IgD-negative memory B cell (primary cell): ENCODE measurements around the gene ATP2A1. TPM values are rescaled to one million over a fixed set of nuclear protein-coding genes. Genes with fewer than 3 reads are reported as not detected.

Experiments used
- H3K27ac Mint-ChIP-seq, 3 donors: one replicate each; pipeline ENCODE4 v1.8.0; 2020 to 2022; ENCODE audit warnings: mild to moderate bottlenecking in 3 of 3, mixed read lengths in 3 of 3, moderate library complexity in 1 of 3
- H3K27me3 Mint-ChIP-seq: one replicate; pipeline ENCODE4 v1.8.0; 2021; ENCODE audit warnings: mixed read lengths
- H3K36me3 Mint-ChIP-seq: one replicate; pipeline ENCODE4 v1.8.0; 2020; ENCODE audit warnings: mild to moderate bottlenecking, mixed read lengths
- H3K4me1 Mint-ChIP-seq, 3 donors: one replicate each; pipeline ENCODE4 v1.8.0; 2020 to 2022; ENCODE audit warnings: mixed read lengths in 3 of 3, mild to moderate bottlenecking in 1 of 3
- H3K4me3 Mint-ChIP-seq, 4 donors: one replicate each; pipeline ENCODE4 v1.8.0; 2020 to 2022; ENCODE audit warnings: mild to moderate bottlenecking in 4 of 4, mixed read lengths in 4 of 4, moderate library complexity in 3 of 4
- H3K9me3 Mint-ChIP-seq, 3 donors: one replicate each; pipeline ENCODE4 v1.8.0; 2020 to 2021; ENCODE audit warnings: mixed read lengths in 3 of 3, mild to moderate bottlenecking in 1 of 3
- polyA plus RNA-seq: library from polyadenylated mRNA; unstranded; fragments of 300-500 nt; fragmentation: Illumina TruSeq; gene quantifications from one replicate; pipeline ENCODE4 v1.2.3, GENCODE V29; 2021

The ATP2A1 gene
- polyA plus RNA-seq: not detected

DNA sequence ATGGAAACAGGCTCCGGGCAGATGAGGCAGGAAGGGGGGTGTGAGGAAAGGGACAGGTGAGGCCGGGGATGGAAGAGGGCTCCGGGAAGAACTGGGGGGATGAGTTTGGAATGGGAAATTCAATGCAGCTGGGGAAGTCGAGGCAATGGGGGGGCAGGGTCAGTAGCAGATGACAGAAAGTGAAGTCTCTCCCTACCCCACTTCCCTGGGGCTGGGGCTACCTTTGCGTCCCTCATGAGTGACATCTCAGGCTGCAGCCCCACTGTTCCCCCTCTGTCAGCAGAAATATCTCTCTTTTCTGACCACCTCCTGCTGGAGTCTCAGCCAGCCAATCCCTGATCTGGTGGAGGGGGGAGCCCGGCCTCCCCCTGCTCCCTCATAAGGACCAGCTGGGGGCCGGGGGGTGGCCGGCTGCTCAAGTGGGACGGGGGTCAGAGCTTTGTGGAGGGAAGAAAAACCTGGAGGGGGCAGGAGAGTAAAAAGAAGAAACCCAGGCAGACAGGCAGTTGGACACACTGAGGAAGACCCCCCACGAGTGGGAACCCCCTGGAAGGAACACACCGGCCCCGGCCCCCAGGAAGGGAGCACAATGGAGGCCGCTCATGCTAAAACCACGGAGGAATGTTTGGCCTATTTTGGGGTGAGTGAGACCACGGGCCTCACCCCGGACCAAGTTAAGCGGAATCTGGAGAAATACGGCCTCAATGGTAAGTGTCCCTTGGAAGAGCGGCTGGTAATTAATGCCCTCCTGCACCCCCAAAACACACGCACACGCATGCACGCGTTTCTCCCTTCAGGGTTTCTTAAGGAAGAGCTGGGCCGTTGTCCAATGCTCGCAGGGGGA is at the start of gene ATP2A1:
Gene ATP2A1, plus strand, starts transcription at position 406 of the 844 bp plus-strand sequence. Its CDS starts 184 bp downstream, at position 590.
- Mint-ChIP-seq H3K27ac (peak within 1 kb of the TSS in 1 of 3 donors; percentile 65), H3K36me3 (no peaks in the 10 kb centered on the region), H3K9me3 (no peaks in the 10 kb centered on the region), H3K4me1 (peaks cover 0 to 8% (median 2%) of the 10 kb centered on the region in 3 donors), H3K4me3 (peak within 1 kb of the TSS; percentile 79 to 94 (median 91)), H3K27me3 (peaks cover 6% of the 10 kb centered on the region)

DNA sequence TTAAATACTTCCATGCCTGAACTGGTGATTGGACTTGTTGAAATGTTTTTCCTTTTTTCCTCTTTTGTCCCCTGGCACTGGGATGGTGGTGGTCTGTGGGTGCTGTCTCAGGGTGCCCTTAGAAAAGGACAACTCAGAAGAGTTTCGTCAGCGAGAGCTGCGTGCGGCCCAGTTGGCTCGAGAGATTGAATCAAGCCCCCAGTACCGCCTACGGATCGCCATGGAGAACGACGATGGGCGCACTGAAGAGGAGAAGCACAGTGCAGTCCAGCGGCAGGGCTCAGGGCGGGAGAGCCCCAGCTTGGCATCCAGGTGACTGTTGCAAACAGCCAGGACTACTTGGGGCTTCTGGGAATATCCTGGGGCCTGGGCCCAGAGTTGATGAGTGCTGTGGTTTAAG is 48.5 kb upstream of the ATP2A1 start:
- Mint-ChIP-seq H3K9me3 (no peaks in the 10 kb centered on the region), H3K4me3 (no peak overlapping the region), H3K36me3 (peaks cover 6% of the 10 kb centered on the region), H3K4me1 (peaks cover 4 to 13% (median 6%) of the 10 kb centered on the region in 3 donors), H3K27ac (no peak overlapping the region), H3K27me3 (no peaks in the 10 kb centered on the region)

DNA sequence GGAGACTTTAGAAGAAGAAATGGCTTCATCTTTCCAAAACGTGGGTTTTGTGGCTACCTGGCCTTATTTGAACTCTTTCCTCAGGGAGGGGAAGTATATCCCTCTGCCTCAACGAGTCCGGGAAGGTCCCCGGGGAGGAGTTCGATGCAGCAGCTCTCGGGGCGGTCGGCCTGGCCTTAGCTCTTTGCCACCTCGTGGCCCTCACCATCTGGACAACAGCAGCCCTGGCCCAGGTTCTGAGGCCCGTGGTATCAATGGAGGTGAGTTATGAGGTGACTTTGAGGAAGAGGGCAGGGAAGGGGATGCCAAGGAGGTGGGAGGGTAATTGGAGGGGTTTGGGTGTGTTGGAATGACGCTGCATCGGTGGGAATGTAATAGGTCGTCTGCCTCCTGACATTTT is 47.8 kb upstream of the ATP2A1 start:
- Mint-ChIP-seq H3K27ac (peak overlapping the region in 2 of 3 donors; percentile 32 to 77), H3K4me3 (peak overlapping the region in 1 of 4 donors; percentile 48), H3K36me3 (peaks cover 6% of the 10 kb centered on the region), H3K4me1 (peaks cover 0 to 8% (median 6%) of the 10 kb centered on the region in 3 donors), H3K9me3 (no peaks in the 10 kb centered on the region), H3K27me3 (no peaks in the 10 kb centered on the region)

DNA sequence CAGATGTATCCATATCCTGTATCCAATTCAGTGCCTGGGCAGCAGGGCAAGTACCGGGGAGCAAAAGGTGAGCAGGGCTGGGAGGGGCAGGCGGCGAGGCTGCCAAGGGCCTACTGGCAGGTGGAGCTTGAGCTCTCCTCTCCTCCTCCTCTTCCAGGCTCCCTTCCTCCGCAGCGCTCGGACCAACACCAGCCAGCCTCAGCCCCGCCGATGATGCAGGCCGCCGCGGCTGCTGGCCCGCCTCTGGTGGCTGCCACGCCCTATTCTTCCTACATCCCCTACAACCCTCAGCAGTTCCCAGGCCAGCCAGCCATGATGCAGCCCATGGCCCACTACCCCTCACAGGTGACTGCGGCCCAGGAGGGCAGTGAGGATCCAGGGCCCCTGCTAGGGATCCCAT is 43.9 kb upstream of the ATP2A1 start:
- Mint-ChIP-seq H3K27ac (no peak overlapping the region), H3K27me3 (no peaks in the 10 kb centered on the region), H3K36me3 (peaks cover 11% of the 10 kb centered on the region), H3K4me3 (peak overlapping the region in 1 of 4 donors; percentile 17), H3K4me1 (peaks cover 0 to 5% (median 4%) of the 10 kb centered on the region in 3 donors), H3K9me3 (no peaks in the 10 kb centered on the region)

DNA sequence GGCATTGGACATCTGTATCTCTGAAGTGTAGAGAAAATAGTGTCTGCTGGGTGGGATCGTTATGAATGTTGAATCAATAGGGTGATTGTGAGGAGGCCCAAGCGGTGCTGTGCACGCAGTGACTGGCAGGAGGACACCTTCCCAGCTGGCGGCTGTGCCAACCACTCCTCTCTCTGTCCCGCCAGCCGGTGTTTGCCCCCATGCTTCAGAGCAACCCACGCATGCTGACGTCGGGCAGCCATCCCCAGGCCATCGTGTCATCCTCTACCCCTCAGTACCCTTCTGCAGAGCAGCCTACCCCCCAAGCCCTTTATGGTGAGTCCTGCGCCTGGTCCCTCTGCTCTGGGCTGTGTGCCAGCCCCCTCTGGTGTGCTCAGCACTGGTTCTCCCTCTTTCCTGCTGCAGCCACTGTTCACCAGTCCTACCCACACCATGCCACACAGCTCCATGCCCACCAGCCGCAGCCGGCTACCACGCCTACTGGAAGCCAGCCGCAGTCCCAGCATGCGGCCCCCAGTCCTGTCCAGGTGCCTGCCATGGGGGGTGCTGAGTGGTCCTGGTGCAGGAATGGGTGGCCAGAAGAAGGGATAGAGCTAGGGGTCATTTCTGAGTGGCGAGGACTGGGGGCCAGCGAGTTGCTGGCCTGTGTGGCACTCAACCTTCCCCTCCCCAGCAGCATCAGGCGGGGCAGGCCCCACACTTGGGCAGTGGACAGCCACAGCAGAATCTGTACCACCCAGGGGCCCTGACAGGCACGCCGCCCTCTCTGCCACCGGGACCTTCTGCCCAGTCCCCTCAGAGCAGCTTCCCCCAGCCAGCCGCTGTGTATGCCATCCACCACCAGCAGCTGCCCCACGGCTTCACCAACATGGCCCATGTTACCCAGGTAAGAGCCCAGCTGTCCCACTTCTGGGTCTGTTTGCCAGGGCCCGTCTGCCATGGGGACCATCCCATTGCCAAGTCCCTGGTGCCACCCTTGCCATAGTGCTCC is 43.1 kb upstream of the ATP2A1 start:
- Mint-ChIP-seq H3K27ac (no peak overlapping the region), H3K4me1 (peaks cover 0 to 5% (median 4%) of the 10 kb centered on the region in 3 donors), H3K27me3 (no peaks in the 10 kb centered on the region), H3K36me3 (peaks cover 11% of the 10 kb centered on the region), H3K4me3 (no peak overlapping the region), H3K9me3 (no peaks in the 10 kb centered on the region)

DNA sequence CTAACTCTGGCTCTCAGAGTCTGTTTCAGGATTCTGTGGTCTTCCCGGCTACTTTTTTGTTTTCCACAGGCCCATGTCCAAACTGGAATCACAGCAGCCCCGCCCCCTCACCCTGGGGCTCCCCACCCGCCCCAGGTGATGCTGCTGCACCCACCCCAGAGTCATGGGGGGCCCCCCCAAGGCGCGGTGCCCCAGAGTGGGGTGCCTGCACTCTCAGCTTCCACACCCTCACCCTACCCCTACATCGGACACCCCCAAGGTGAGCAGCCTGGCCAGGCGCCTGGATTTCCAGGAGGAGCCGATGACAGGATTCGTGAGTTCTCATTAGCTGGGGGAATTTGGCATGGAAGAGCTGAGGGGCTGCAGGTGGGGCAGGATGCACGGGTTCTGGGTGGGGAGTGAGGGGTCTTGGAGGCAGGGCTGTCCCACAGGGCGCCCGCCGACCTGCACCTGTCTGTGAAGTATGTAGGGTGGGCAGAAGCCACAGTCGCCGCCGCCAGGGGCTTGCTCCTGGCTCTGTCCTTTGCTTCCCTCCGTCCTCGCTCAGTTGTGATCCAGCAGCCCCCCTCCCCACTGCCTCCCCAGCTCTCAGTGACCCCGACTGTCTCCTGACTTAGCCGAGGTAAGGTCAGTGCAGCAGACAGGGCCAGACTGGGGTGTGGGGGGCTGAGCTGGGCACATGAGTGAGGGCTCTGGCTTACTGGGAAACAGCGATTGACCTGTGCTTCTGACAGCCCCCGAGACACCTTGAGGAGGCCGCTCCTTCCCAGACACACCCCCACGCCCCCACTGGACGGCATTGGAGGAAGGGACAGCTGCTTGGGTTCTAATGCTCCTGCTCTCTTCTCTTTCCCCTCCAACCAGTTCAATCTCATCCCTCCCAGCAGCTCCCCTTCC is 42.2 kb upstream of the ATP2A1 start:
- Mint-ChIP-seq H3K36me3 (peaks cover 9% of the 10 kb centered on the region), H3K27ac (no peak overlapping the region), H3K9me3 (no peaks in the 10 kb centered on the region), H3K27me3 (no peaks in the 10 kb centered on the region), H3K4me1 (peaks cover 0 to 5% (median 4%) of the 10 kb centered on the region in 3 donors), H3K4me3 (no peak overlapping the region)

DNA sequence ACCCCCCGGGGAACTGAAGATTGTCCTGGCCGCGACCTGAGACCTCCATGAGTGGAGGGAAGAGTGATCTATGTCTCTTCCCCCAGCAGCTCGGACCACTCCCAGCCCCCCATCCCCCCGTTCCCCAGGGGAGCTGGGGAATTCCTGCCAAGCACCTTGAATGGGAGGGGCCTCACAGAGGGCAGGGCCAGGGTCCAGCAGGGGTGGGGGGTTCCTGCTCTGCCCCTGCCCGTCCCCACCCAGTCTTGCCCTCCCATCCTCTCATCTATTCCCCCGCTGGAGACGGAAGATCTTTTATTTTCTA is 41.6 kb upstream of the ATP2A1 start:
- H3K36me3 Mint-ChIP-seq: peaks cover 9% of the 10 kb centered on the region
- H3K4me1 Mint-ChIP-seq: peaks cover 0 to 5% (median 4%) of the 10 kb centered on the region in 3 donors
- no peaks in the 10 kb centered on the region for H3K9me3 Mint-ChIP-seq
- no peak overlapping the region for H3K4me3 Mint-ChIP-seq
- H3K27ac Mint-ChIP-seq: no peak overlapping the region
- no peaks in the 10 kb centered on the region for H3K27me3 Mint-ChIP-seq

DNA sequence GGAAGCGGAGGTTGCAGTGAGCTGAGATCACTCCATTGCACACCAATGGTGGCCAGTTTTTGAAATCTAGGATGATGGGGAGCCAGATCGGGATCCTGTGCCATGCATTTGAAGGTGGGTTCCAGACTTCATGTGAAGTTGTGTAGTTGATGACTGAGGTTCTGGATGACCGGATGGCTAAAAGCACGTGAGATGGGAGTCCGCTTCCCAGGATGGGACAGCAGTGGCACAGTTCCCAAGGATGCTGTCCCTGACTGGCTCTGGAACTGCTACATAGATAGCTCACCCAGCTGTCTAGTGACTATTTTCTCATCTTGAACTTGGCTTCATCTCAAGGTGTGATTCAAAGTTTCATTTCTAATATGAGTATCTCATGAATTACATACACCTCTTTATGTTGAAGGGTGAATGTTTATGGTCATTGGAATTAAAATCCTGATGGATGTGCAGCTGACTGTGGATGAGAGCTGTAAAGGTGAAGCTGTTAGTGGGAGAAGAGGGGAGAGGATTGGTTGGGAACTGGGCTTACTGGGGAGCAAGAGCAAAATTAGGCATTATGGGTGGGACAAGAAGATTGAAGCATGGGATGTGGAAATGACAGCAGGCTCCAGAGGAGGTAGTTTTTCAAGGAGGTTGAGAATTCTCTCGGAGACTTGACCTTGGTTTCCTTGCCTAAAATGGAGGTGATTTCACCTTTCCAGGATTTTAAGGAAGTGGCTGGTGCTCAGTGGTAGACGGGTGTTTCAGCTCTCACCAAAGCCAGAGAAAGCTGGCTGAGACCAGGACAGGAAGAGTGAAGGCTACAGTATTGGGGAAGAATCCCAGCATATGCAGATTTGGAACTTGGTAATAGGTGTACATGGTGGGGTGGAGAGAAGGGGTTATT is 40.4 kb upstream of the ATP2A1 start:
- peak overlapping the region in 1 of 4 donors; percentile 28 for H3K4me3 Mint-ChIP-seq
- H3K4me1 Mint-ChIP-seq: peaks cover 0 to 5% (median 4%) of the 10 kb centered on the region in 3 donors
- H3K27me3 Mint-ChIP-seq: no peaks in the 10 kb centered on the region
- H3K36me3 Mint-ChIP-seq: peaks cover 8% of the 10 kb centered on the region
- peak overlapping the region in 2 of 3 donors; percentile 24 to 88 for H3K27ac Mint-ChIP-seq
- H3K9me3 Mint-ChIP-seq: no peaks in the 10 kb centered on the region

DNA sequence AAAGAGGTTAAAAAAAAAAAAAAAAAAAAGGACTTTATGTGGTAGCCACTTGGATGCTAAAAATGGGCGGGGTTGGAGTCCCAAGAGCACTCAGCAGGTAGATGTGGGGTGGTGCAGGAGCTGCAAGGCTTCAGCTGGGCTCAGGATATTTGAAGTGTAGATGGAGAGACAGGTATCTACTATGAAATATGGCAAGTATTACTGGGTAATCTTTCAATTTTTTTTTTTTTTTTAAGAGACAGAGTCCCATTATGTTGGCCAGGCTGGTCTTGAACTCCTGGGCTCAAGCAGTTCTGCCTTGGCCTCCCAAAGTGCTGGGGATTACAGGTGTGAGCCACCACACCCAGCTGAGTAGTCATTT is 39.8 kb upstream of the ATP2A1 start:
- H3K27me3 Mint-ChIP-seq: no peaks in the 10 kb centered on the region
- H3K36me3 Mint-ChIP-seq: peaks cover 8% of the 10 kb centered on the region
- H3K4me1 Mint-ChIP-seq: peaks cover 0 to 5% (median 4%) of the 10 kb centered on the region in 3 donors
- peak overlapping the region in 1 of 4 donors; percentile 24 for H3K4me3 Mint-ChIP-seq
- H3K9me3 Mint-ChIP-seq: no peaks in the 10 kb centered on the region
- peak overlapping the region in 1 of 3 donors; percentile 24 for H3K27ac Mint-ChIP-seq

DNA sequence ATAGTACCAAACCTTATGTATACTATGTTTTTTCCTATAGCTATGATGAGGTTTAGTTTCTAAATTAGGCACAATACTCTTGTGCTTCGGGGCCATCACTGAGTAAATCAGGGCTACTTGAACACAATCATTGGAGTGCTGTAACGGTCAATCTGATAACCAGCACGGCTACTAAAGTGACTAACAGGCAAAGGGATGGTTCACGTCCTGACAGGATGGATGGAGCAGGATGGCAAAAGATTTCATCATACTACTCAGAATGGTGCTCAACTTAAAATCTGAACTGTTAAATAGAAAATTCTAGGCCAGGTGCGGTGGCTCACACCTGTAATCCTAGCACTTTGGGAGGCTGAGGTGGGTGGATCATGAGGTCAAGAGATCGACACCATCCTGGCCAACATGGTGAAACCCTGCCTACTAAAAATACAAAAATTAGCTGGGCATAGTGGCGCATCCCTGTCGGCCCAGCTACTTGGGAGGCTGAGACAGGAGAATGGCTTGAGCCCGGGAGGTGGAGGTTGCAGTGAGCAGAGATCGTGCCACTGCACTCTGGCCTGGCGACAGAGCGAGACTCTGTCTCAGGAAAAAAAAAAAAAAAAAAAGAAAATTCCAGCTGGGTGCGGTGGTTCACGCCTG is 39.2 kb upstream of the ATP2A1 start:
- Mint-ChIP-seq H3K4me1 (peaks cover 0 to 5% (median 4%) of the 10 kb centered on the region in 3 donors), H3K27ac (peak overlapping the region in 1 of 3 donors; percentile 39), H3K9me3 (no peaks in the 10 kb centered on the region), H3K36me3 (peaks cover 8% of the 10 kb centered on the region), H3K4me3 (peak overlapping the region in 1 of 4 donors; percentile 24), H3K27me3 (no peaks in the 10 kb centered on the region)

DNA sequence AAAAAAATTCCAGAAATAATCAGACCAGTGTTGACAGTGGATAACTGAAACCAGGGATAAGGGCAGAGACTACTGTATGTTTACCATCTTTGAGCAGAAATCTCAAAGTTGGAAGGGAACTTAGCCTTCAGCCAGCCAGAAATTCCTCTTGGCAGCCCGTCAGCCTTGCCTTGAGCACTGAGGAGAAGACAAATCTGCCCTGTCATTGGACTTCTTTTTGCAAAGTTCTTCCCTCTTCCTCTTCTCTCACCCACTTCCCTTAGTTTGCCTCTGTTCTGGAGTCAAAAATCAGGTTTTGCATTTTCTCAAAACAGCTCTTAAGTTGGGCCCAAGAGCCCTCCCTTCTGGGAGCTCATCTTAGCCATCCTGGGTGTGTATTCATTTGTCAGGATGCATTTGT is 38.4 kb upstream of the ATP2A1 start:
- H3K9me3 Mint-ChIP-seq: no peaks in the 10 kb centered on the region
- peaks cover 8% of the 10 kb centered on the region for H3K36me3 Mint-ChIP-seq

DNA sequence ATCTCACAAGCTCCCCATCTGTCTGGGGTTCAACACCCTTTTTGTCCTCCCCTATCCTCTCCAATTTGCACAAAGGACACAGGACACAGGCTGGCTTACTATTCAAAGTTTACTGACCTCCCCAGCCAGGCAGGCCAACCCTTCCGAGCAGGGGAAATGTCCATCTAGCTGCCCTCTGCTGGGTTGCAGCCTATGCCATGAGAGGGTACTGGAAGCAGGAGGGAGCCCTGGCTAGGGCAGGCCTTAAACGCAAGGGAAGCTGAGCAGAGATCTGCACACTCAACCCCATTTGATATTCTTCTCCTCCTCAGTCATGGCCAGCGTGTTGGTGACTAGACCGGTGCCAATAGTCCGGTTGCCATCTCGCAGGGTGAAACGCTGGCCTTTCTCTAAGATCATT is 35.6 kb upstream of the ATP2A1 start:
- Mint-ChIP-seq H3K4me1 (peaks cover 16 to 18% (median 17%) of the 10 kb centered on the region in 3 donors), H3K27me3 (no peaks in the 10 kb centered on the region), H3K27ac (peak overlapping the region in 1 of 3 donors; percentile 23), H3K36me3 (peaks cover 8% of the 10 kb centered on the region), H3K4me3 (peak overlapping the region in 1 of 4 donors; percentile 25), H3K9me3 (no peaks in the 10 kb centered on the region)

More for the DNA sequence above, 38.4 kb upstream of the ATP2A1 start:
- peak overlapping the region in 2 of 3 donors; percentile 27 to 39 for H3K27ac Mint-ChIP-seq
- H3K27me3 Mint-ChIP-seq: no peaks in the 10 kb centered on the region
- H3K4me1 Mint-ChIP-seq: peaks cover 3 to 7% (median 5%) of the 10 kb centered on the region in 3 donors
- H3K4me3 Mint-ChIP-seq: peak overlapping the region in 1 of 4 donors; percentile 32

DNA sequence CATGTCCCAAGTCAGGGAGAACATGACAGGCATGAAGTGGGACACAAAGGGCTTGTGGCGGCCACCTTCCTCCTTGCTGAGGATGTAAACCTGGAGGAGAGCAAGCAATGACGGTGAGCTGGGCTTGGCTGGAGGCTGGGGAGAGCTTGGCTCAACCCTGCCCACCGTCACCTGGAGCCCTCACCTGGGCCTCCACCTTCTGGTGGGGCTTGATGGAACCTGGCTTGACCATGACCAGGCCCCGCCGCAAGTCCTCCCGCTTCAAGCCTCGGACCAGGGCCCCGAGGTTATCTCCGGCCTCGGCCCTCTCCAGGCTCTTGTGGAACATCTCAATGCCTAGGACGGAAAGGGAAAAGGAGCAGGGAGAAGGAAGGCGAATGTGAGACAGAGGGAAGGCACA is 34.5 kb upstream of the ATP2A1 start:
- peaks cover 12 to 17% (median 16%) of the 10 kb centered on the region in 3 donors for H3K4me1 Mint-ChIP-seq
- H3K27ac Mint-ChIP-seq: peak overlapping the region in 1 of 3 donors; percentile 23
- H3K36me3 Mint-ChIP-seq: peaks cover 3% of the 10 kb centered on the region
- H3K9me3 Mint-ChIP-seq: no peaks in the 10 kb centered on the region
- H3K27me3 Mint-ChIP-seq: no peaks in the 10 kb centered on the region
- peak overlapping the region in 1 of 4 donors; percentile 25 for H3K4me3 Mint-ChIP-seq
